Activated T-cell treated with anti-CD3 and anti-CD28 coated beads for 24 hours (primary cell): ENCODE measurements around the gene CELA1.
"Not testable (repeated sequence)": the region's sequence is repeated elsewhere in the genome, so short reads cannot be mapped to it uniquely, and the experiment has no call there.

Source experiments
- DNase-seq: peaks from one replicate; pipeline ENCODE4 v3.0.0-alpha.2; 2020; ENCODE audit warnings: low read depth

The CELA1 gene

GRCh38 chr12:51342416-51342815 lies 4.1 kb downstream of the CELA1 start:
- no peak for DNase-seq

GRCh38 chr12:51341251-51342007 lies 5.0 kb downstream of the CELA1 start:
- DNase-seq: peak; percentile 68

GRCh38 chr12:51339750-51340149 lies 6.7 kb downstream of the CELA1 start:
- DNase-seq: no peak

DNA sequence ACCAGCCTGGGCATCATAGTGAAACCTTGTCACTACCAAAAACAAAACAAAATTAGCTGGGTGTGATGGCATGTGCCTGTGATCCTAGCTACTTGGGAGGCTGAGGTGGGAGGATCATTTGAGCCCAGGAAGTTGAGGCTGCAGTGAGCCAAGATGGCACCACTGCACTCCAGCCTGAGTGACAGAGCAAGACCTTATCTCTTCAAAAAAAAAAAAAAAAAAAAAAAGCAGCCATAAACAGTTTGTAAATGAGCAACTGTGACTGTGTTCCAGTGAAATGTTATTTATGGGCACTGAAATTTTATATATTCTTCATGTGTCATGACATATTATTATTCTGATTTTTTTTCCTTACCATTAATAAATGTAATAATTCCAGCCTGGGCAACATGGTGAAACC lies 9.1 kb downstream of the CELA1 start:
- DNase-seq: not testable (repeated sequence)

- no peak for DNase-seq
Measured at GRCh38 chr12:51335931-51336330, 10.5 kb downstream of the CELA1 start.

GRCh38 chr12:51334764-51335163 lies 11.7 kb downstream of the CELA1 start:
- DNase-seq: no peak

- no peak for DNase-seq
Measured at GRCh38 chr12:51333536-51333935, 12.9 kb downstream of the CELA1 start.

DNA sequence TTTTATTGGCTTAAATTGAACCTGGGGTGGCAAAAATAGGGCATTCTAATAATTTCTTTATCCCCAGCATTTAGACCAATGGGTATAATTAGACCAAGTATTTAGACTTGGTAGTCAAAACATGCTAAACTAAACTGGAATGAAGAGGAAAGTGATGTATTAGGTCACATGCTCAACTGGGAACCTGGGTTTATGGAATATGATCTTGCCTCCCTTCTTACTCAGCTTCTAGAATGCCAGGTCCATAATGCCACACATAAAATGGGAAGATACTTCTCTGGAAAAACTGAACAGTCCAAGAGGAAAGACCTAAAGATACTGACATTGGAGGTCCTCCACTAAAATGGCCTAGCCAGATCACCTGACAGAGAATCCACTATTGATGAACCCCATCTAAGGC lies 16.3 kb downstream of the CELA1 start:
- no peak for DNase-seq

DNA sequence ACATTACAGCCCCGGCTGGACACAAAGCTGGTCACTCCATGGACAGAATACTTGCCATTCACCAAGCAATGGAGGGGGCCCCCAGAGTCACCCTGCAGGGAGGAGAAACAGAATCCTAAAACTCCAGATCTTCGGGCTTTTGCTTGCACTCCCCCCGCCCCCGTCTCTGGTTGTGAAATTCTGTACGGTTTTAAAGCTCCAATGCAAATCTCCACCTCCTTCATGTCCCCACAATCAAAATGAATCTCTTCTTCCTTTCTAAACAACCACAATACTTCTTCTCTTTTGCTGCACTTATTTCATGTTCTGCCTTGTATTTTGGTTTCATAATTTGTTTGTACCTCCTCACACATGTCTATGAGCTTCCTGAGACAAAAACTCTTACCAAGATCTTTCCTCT lies 16.7 kb downstream of the CELA1 start:
- no peak for DNase-seq

- DNase-seq: no peak
Measured at GRCh38 chr12:51328587-51328986, 17.9 kb downstream of the CELA1 start.

DNA sequence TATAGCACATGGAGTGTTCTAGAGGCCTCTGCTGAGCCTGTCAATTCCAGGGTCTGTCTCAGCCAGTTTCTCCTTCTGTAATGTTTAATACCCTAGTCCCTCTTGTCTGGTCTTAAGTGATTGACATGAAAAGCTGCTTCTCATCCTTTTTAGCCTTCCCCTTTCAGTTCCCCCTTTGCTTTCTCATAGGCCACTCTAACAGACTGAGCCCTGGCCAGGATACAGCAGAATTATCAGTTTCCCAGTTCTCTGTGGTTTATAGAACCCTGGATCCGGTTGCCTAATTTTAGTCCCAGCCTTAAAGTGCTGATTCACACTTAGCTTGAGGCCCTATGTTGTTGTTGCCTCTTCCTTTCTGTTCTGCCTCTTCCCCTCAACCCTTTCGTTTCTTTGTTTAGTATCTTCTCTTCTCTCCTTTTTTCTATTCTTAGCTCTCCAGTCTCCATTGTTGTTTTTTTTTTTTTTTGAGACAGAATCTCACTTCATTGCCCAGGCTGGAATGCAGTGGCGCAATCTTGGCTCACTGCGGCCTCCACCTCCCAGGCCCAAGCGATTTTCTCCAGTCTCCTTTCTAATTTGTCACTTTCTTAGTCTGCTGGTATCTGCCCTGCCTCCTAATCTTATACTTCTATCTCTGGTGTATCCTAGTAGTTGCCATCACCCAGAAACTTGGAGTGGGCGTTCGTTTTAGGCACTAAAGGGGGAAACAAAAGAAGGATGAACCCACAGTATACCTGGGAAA lies 19.6 kb downstream of the CELA1 start:
- no peak for DNase-seq

- DNase-seq: no peak
Measured at GRCh38 chr12:51324953-51325352, 21.5 kb downstream of the CELA1 start.

GRCh38 chr12:51323966-51324895 lies 22.2 kb downstream of the CELA1 start, which contains the start of gene BIN2:
BIN2 (minus strand) TSS chr12:51324174; CDS start chr12:51324102, 72 bp downstream.
- DNase-seq: peak; percentile 60

- peak; percentile 28 for DNase-seq
Measured at GRCh38 chr12:51323317-51323960, 23.0 kb downstream of the CELA1 start.

- no peak for DNase-seq
Measured at GRCh38 chr12:51322452-51322851, 24.0 kb downstream of the CELA1 start.

- no peak for DNase-seq
Measured at GRCh38 chr12:51321882-51322281, 24.6 kb downstream of the CELA1 start.

- DNase-seq: no peak
Measured at GRCh38 chr12:51320695-51321320, 25.7 kb downstream of the CELA1 start.

DNA sequence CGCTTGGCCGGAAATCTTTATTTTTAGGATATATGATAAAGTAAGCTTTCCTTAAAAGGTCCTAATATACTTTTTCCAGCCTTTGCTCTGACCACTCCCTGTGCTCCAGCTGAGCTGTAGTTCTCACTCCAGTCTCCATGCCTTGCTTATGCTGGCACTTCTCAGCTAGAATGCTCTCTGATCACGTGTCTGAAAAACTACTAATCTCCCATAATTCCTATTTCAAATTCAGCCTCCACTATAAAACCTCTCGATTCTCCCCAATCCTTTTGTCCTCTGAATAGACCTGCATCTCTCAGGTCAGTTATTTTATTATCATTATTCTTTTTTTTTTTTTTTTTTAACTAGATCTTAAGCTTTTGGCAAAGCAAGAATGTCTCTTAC lies 26.2 kb downstream of the CELA1 start:
- DNase-seq: no peak

- DNase-seq: no peak
Measured at GRCh38 chr12:51318846-51319599, 27.5 kb downstream of the CELA1 start.

- not testable (repeated sequence) for DNase-seq
Measured at GRCh38 chr12:51318057-51318806, 28.2 kb downstream of the CELA1 start.
